GM19324 (cell line): Measurements from ENCODE around the gene SERPINA9.

ENCODE experiments used
- ATAC-seq: cut with Tn5 transposase; IDR thresholded peaks from one replicate; pipeline ENCODE4 v1.9.1; 2021; ENCODE audit warnings: mild to moderate bottlenecking, moderate library complexity; ENCODE audit not compliant: unreplicated experiment, low FRiP score

Gene SERPINA9

GRCh38 chr14:94464290-94464689 is 11.7 kb downstream of the SERPINA9 start:
- ATAC-seq, result no peak

GRCh38 chr14:94462763-94463572 is 13.0 kb downstream of the SERPINA9 start:
- ATAC-seq, result no peak

GRCh38 chr14:94462219-94462551 is 13.8 kb downstream of the SERPINA9 start:
- ATAC-seq, result no peak

- no peak for ATAC-seq
Observed at GRCh38 chr14:94461526-94462218, 14.3 kb downstream of the SERPINA9 start.

GRCh38 chr14:94460631-94461416 is 15.2 kb downstream of the SERPINA9 start:
- ATAC-seq, result no peak

GRCh38 chr14:94458558-94459205 is 17.3 kb downstream of the SERPINA9 start:
- no peak for ATAC-seq

GRCh38 chr14:94458096-94458495 is 17.9 kb downstream of the SERPINA9 start:
- ATAC-seq, result no peak

- ATAC-seq, result no peak
Observed at GRCh38 chr14:94455928-94456327, 20.1 kb downstream of the SERPINA9 start.

- no peak for ATAC-seq
Observed at GRCh38 chr14:94451826-94452225, 24.2 kb downstream of the SERPINA9 start.

- ATAC-seq, result no peak
Observed at GRCh38 chr14:94451091-94451771, 24.8 kb downstream of the SERPINA9 start.

GRCh38 chr14:94450722-94451090 is 25.3 kb downstream of the SERPINA9 start:
- ATAC-seq, result no peak

- no peak for ATAC-seq
Observed at GRCh38 chr14:94449930-94450329, 26.1 kb downstream of the SERPINA9 start.

GRCh38 chr14:94448071-94448808 is 27.8 kb downstream of the SERPINA9 start:
- ATAC-seq, result no peak

- no peak for ATAC-seq
Observed at GRCh38 chr14:94447206-94447605, 28.8 kb downstream of the SERPINA9 start.

- no peak for ATAC-seq
Observed at GRCh38 chr14:94446126-94446525, 29.9 kb downstream of the SERPINA9 start.

GRCh38 chr14:94445003-94445402 is 31.0 kb downstream of the SERPINA9 start:
- ATAC-seq, result no peak

GRCh38 chr14:94441531-94442205 is 34.3 kb downstream of the SERPINA9 start:
- no peak for ATAC-seq

GRCh38 chr14:94441130-94441529 is 34.9 kb downstream of the SERPINA9 start:
- no peak for ATAC-seq

- ATAC-seq, result no peak
Observed at GRCh38 chr14:94439453-94440057, 36.4 kb downstream of the SERPINA9 start.
